H9 (cell line): ENCODE results near the gene EFCC1. TPM values are rescaled to one million over a fixed set of nuclear protein-coding genes. Genes with fewer than 3 reads are reported as not detected.

Experiments used
- DNase-seq: peaks from one replicate; pipeline ENCODE4 v3.0.0-alpha.2; 2017
- H2AFZ ChIP-seq: one replicate; pipeline ENCODE4 v1.6.1; 2013; ENCODE audit warnings: mild to moderate bottlenecking, low read length, control low read depth, moderate library complexity
- H2AK5ac ChIP-seq: 2 replicates; pipeline ENCODE4 v1.6.1; 2013; ENCODE audit warnings: low read length, control low read depth, mixed read lengths; ENCODE audit not compliant: insufficient read length
- H2BK120ac ChIP-seq: one replicate; pipeline ENCODE4 v1.6.1; 2013; ENCODE audit warnings: low read depth, mild to moderate bottlenecking, low read length, control low read depth, inconsistent platforms; ENCODE audit not compliant: poor library complexity, severe bottlenecking
- H2BK12ac ChIP-seq: 2 replicates; pipeline ENCODE4 v1.6.1; 2013; ENCODE audit warnings: low read length, control low read depth, mixed read lengths, low read depth; ENCODE audit not compliant: insufficient read length
- H2BK15ac ChIP-seq: 2 replicates; pipeline ENCODE4 v1.6.1; 2013; ENCODE audit warnings: low read depth, low read length, control low read depth
- H2BK20ac ChIP-seq: one replicate; pipeline ENCODE4 v1.6.1; 2013; ENCODE audit warnings: low read depth, mild to moderate bottlenecking, low read length, control low read depth, inconsistent platforms; ENCODE audit not compliant: poor library complexity, severe bottlenecking
- H2BK5ac ChIP-seq: 2 replicates; pipeline ENCODE4 v1.6.1; 2013; ENCODE audit warnings: low read length, control low read depth, mixed read lengths; ENCODE audit not compliant: insufficient read length
- H3K14ac ChIP-seq: 2 replicates; pipeline ENCODE4 v1.6.1; 2013; ENCODE audit warnings: low read length, control low read depth; ENCODE audit not compliant: insufficient read depth
- H3K18ac ChIP-seq: 2 replicates; pipeline ENCODE4 v1.6.1; 2013; ENCODE audit warnings: low read depth, mild to moderate bottlenecking, mixed read lengths, low read length, control low read depth; ENCODE audit not compliant: insufficient read length
- H3K23ac ChIP-seq: 2 replicates; pipeline ENCODE4 v1.6.1; 2013; ENCODE audit warnings: low read length, control low read depth, mixed read lengths, low read depth; ENCODE audit not compliant: insufficient read length
- H3K23me2 ChIP-seq: 2 replicates; pipeline ENCODE4 v1.6.1; 2013; ENCODE audit warnings: low read depth, mild to moderate bottlenecking, mixed read lengths, low read length, control low read depth; ENCODE audit not compliant: insufficient read length, poor library complexity, severe bottlenecking
- H3K27ac ChIP-seq: 2 replicates; pipeline ENCODE4 v1.5.1; 2013; ENCODE audit warnings: low read length, control low read depth, mixed read lengths, low read depth; ENCODE audit not compliant: insufficient read length
- H3K27me3 ChIP-seq: 2 replicates; pipeline ENCODE4 v1.6.1; 2013; ENCODE audit warnings: low read length, control low read depth, inconsistent platforms; ENCODE audit not compliant: insufficient read depth
- H3K4ac ChIP-seq: 2 replicates; pipeline ENCODE4 v1.6.1; 2013; ENCODE audit warnings: low read depth, mild to moderate bottlenecking, control low read depth, inconsistent platforms, low read length, moderate library complexity
- H3K4me1 ChIP-seq: 2 replicates; pipeline ENCODE4 v1.6.1; 2013; ENCODE audit warnings: low read length, control low read depth, inconsistent platforms; ENCODE audit not compliant: insufficient read depth
- H3K4me2 ChIP-seq: 2 replicates; pipeline ENCODE4 v1.6.1; 2013; ENCODE audit warnings: low read length, control low read depth, mixed read lengths; ENCODE audit not compliant: insufficient read length, insufficient read depth
- H3K56ac ChIP-seq: 2 replicates; pipeline ENCODE4 v1.6.1; 2013; ENCODE audit warnings: low read depth, mild to moderate bottlenecking, mixed read lengths, low read length, control low read depth; ENCODE audit not compliant: insufficient read length
- H3K79me1 ChIP-seq: 2 replicates; pipeline ENCODE4 v1.6.1; 2013; ENCODE audit warnings: low read depth, mild to moderate bottlenecking, moderate library complexity, low read length, control low read depth, inconsistent platforms; ENCODE audit not compliant: insufficient read depth, poor library complexity, severe bottlenecking
- H3K79me2 ChIP-seq: 2 replicates; pipeline ENCODE4 v1.6.1; 2013; ENCODE audit warnings: low read length, control low read depth, inconsistent platforms; ENCODE audit not compliant: insufficient read depth
- H3K9ac ChIP-seq: 2 replicates; pipeline ENCODE4 v1.6.1; 2013; ENCODE audit warnings: low read length, control low read depth, mixed read lengths; ENCODE audit not compliant: insufficient read length; ENCODE audit errors: extremely low read depth
- H3K9me3 ChIP-seq: one replicate; pipeline ENCODE4 v1.6.1; 2013; ENCODE audit warnings: low read depth, low read length, inconsistent platforms; ENCODE audit not compliant: control insufficient read depth
- H3T11ph ChIP-seq: one replicate; pipeline ENCODE4 v1.6.1; 2013; ENCODE audit warnings: mild to moderate bottlenecking, low read length, control low read depth, inconsistent platforms
- H4K20me1 ChIP-seq: one replicate; pipeline ENCODE4 v1.6.1; 2013; ENCODE audit not compliant: control insufficient read depth, insufficient read length, insufficient read depth
- H4K5ac ChIP-seq: 2 replicates; pipeline ENCODE4 v1.6.1; 2013; ENCODE audit warnings: low read depth, mild to moderate bottlenecking, mixed read lengths, low read length, control low read depth; ENCODE audit not compliant: insufficient read length
- H4K8ac ChIP-seq: replicated peaks from 2 replicates; pipeline ENCODE4 v1.6.1; 2013; ENCODE audit warnings: low read length, control low read depth, mixed read lengths, low read depth; ENCODE audit not compliant: insufficient read length
- H4K91ac ChIP-seq: 2 replicates; pipeline ENCODE4 v1.6.1; 2013; ENCODE audit warnings: low read depth, mild to moderate bottlenecking, moderate library complexity, mixed read lengths, low read length, control low read depth; ENCODE audit not compliant: insufficient read length
- H3K27ac Mint-ChIP-seq, 3 experiments: 2 replicates in 2 of 3; 3 replicates in 1 of 3; pipeline ENCODE4 v1.8.0; 2020 to 2021; ENCODE audit warnings: mixed read lengths in 3 of 3, mild to moderate bottlenecking in 1 of 3, moderate library complexity in 1 of 3
- H3K27me3 Mint-ChIP-seq: 2 replicates; pipeline ENCODE4 v1.8.0; 2021; ENCODE audit warnings: low read depth, mild to moderate bottlenecking, moderate library complexity, mixed read lengths
- H3K36me3 Mint-ChIP-seq, 3 experiments: 2 replicates in 2 of 3; 3 replicates in 1 of 3; pipeline ENCODE4 v1.8.0; 2020 to 2021; ENCODE audit warnings: low read depth in 3 of 3, mixed read lengths in 3 of 3; ENCODE audit not compliant: insufficient read depth in 1 of 3
- H3K4me1 Mint-ChIP-seq, 2 experiments: 2 replicates each; pipeline ENCODE4 v1.8.0; 2020; ENCODE audit warnings: mixed read lengths in 2 of 2
- H3K4me3 Mint-ChIP-seq, 2 experiments: 2 replicates in 1 of 2; 3 replicates in 1 of 2; pipeline ENCODE4 v1.8.0; 2020 to 2021; ENCODE audit warnings: mild to moderate bottlenecking in 2 of 2, mixed read lengths in 2 of 2, moderate library complexity in 1 of 2
- H3K9me3 Mint-ChIP-seq, 2 experiments: 2 replicates in 1 of 2; 3 replicates in 1 of 2; pipeline ENCODE4 v1.8.0; 2020; ENCODE audit warnings: mild to moderate bottlenecking in 2 of 2, mixed read lengths in 2 of 2, moderate library complexity in 1 of 2
- WGBS: extraction: QIAGEN DNeasy Blood & Tissue Kit; methylation state at CpG from one replicate; pipeline ENCODE4 v1.1.7; 2013; ENCODE audit warnings: missing lambda C conversion rate, low lambda C conversion rate, mixed read lengths; ENCODE audit not compliant: insufficient read length; ENCODE audit errors: extremely low coverage; 5-methylcytosine and 5-hydroxymethylcytosine counted together
- total RNA-seq: library from RNA; stranded (reverse); gene quantifications from 2 replicates; pipeline ENCODE4 v1.2.1, GENCODE V29; 2021
- TF ChIP-seq, protein P1 (sequence below): fragments of 200-600 bp; sonication (generic); conservative IDR thresholded peaks from 3 replicates; pipeline ENCODE4 v1.8.0; 2021; ENCODE audit warnings: antibody characterized with exemption, mild to moderate bottlenecking

Gene EFCC1
- total RNA-seq, 1 experiment from 2014 or later, result 0.09 TPM

DNA sequence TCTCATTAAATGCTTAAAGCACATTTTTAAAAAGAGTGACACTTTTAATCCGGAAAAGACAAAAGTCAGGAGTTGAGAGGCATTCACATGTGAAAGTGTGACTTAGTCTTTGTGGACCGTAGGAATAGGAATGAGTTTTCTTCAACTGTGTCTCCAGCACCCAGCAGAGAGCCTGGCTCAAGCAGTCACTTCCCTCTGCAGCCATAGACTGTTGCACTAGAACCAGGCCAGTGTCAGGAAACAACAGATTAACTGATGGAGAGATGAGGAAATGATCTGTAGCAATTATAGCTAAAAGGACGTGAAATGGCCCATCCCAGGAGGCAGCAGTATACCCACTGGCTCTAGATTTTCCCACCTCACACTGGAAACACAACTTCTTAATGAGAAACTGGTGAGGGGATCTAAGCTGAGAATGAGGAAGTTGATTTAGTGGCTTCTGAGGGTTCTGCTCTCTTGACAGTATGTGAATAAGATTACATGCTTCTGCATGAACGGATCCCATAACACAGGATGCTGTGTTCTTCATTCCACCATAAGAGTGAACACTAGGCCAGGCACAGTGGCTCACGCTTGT, 27.0 kb upstream of the EFCC1 start:
- Histone ChIP-seq H3K14ac (no peak overlapping the region), H3K9me3 (no peaks in the 10 kb centered on the region), H3K27me3 (no peaks in the 10 kb centered on the region; the same call in 1 of the 2 replicates), H2BK5ac (no peak overlapping the region), H3K4ac (no peak overlapping the region), H3K56ac (no peak overlapping the region), H3K23me2 (no peaks in the 10 kb centered on the region), H3K18ac (no peak overlapping the region), H3K27ac (no peak overlapping the region), H2AK5ac (no peak overlapping the region), H4K5ac (no peak overlapping the region), H3K79me2 (no peaks in the 10 kb centered on the region), H3K4me1 (no peaks in the 10 kb centered on the region), H2BK12ac (no peak overlapping the region), H3K9ac (no peak overlapping the region), H3K4me2 (no peak overlapping the region), H3K23ac (no peak overlapping the region), H2AFZ (no peak overlapping the region), H4K91ac (no peak overlapping the region), H2BK20ac (no peak overlapping the region), H2BK15ac (no peak overlapping the region), H4K20me1 (no peaks in the 10 kb centered on the region), H3T11ph (no peak overlapping the region), H4K8ac (no peak overlapping the region), H3K79me1 (no peaks in the 10 kb centered on the region), H2BK120ac (no peak overlapping the region)
- no peaks in the 10 kb centered on the region for H3K4me1 Mint-ChIP-seq
- H3K27me3 Mint-ChIP-seq, result peaks cover 9% of the 10 kb centered on the region
- no CpG with 5 or more reads among the region's 5 CpGs for WGBS
- 0 out of 7 replicates have a peak overlapping the region, but pooled peaks of 1 of the 3 experiments have one; percentile 18 for H3K27ac Mint-ChIP-seq
- H3K9me3 Mint-ChIP-seq, result no peaks in the 10 kb centered on the region
- H3K36me3 Mint-ChIP-seq, result no peaks in the 10 kb centered on the region
- no peak overlapping the region for H3K4me3 Mint-ChIP-seq
- TF ChIP-seq, protein P1, sequence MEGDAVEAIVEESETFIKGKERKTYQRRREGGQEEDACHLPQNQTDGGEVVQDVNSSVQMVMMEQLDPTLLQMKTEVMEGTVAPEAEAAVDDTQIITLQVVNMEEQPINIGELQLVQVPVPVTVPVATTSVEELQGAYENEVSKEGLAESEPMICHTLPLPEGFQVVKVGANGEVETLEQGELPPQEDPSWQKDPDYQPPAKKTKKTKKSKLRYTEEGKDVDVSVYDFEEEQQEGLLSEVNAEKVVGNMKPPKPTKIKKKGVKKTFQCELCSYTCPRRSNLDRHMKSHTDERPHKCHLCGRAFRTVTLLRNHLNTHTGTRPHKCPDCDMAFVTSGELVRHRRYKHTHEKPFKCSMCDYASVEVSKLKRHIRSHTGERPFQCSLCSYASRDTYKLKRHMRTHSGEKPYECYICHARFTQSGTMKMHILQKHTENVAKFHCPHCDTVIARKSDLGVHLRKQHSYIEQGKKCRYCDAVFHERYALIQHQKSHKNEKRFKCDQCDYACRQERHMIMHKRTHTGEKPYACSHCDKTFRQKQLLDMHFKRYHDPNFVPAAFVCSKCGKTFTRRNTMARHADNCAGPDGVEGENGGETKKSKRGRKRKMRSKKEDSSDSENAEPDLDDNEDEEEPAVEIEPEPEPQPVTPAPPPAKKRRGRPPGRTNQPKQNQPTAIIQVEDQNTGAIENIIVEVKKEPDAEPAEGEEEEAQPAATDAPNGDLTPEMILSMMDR, result no peak
- no peak for DNase-seq
